ENCODE results near the gene TIAM2. TPM values are rescaled to one million over a fixed set of nuclear protein-coding genes. Genes with fewer than 3 reads are reported as not detected.

TIAM2 gene
- total RNA-seq, 1 experiment from 2014 or later = 3.8 TPM

DNA sequence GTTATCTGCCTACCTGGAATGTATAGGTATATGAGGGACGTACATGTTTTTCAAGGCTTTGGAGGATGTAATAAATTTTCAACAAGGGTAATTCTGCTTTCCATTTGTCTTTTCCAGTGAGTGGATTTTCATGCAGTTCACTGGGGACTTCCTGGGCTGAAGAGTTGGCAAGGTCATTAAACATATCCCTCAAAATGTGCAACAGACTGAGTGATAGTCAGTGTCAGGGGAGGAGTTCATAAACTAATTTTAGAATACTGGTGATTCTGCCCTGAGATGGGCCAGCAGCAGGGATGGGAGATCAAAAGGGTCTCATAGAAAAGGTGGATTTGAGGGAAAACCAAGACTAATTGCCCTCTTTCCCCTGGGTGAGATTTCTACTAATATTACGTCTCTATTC is 146.4 kb downstream of the TIAM2 start:
- Histone ChIP-seq H3K36me3 (ENCODE audit: control insufficient read depth, insufficient read depth, low read length) (no peaks in the 10 kb centered on the region), H3K4me1 (peaks cover 17% of the 10 kb centered on the region; the same call in 1 of the 2 replicates), H3K27me3 (replicated peaks; ENCODE audit: control insufficient read depth, insufficient read depth, low read length) (no peaks in the 10 kb centered on the region), H3K9me3 (no peaks in the 10 kb centered on the region), H3K4me3 (ENCODE audit: low read depth, low read length) (no peak overlapping the region)
- ChIA-PET CTCF (no interaction called here), POLR2A (no interaction called here)
- no peak overlapping the region for H3K27ac Mint-ChIP-seq (ENCODE audit: unreplicated experiment)
- no peaks in the 10 kb centered on the region for H3K9me3 Mint-ChIP-seq (ENCODE audit: unreplicated experiment)
- peaks cover 10% of the 10 kb centered on the region for H3K4me1 Mint-ChIP-seq (ENCODE audit: low read depth, unreplicated experiment)
- no peak overlapping the region for H3K4me3 Mint-ChIP-seq (ENCODE audit: unreplicated experiment)
- H3K27me3 Mint-ChIP-seq (ENCODE audit: insufficient read depth, unreplicated experiment) = no peaks in the 10 kb centered on the region
- no peaks in the 10 kb centered on the region for H3K36me3 Mint-ChIP-seq (ENCODE audit: insufficient read depth, unreplicated experiment)
- intact Hi-C loops (cut with micrococcal nuclease; ENCODE audit: unreplicated experiment) = loop anchor here (5.0 kb wide), 1 partner anchor 54 kb away; no protein-coding TSS in a partner anchor
- BruUV-seq (replicated peaks) = no TSS peak
- DNase-seq = no peak
- TF ChIP-seq, protein P1, sequence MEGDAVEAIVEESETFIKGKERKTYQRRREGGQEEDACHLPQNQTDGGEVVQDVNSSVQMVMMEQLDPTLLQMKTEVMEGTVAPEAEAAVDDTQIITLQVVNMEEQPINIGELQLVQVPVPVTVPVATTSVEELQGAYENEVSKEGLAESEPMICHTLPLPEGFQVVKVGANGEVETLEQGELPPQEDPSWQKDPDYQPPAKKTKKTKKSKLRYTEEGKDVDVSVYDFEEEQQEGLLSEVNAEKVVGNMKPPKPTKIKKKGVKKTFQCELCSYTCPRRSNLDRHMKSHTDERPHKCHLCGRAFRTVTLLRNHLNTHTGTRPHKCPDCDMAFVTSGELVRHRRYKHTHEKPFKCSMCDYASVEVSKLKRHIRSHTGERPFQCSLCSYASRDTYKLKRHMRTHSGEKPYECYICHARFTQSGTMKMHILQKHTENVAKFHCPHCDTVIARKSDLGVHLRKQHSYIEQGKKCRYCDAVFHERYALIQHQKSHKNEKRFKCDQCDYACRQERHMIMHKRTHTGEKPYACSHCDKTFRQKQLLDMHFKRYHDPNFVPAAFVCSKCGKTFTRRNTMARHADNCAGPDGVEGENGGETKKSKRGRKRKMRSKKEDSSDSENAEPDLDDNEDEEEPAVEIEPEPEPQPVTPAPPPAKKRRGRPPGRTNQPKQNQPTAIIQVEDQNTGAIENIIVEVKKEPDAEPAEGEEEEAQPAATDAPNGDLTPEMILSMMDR (IDR thresholded peaks at IDR 0.05; ENCODE audit: insufficient read depth in 1 of 2, low read depth in 1 of 2, low read length in 1 of 2, severe bottlenecking in 1 of 2, unreplicated experiment in 1 of 2) = no peak

DNA sequence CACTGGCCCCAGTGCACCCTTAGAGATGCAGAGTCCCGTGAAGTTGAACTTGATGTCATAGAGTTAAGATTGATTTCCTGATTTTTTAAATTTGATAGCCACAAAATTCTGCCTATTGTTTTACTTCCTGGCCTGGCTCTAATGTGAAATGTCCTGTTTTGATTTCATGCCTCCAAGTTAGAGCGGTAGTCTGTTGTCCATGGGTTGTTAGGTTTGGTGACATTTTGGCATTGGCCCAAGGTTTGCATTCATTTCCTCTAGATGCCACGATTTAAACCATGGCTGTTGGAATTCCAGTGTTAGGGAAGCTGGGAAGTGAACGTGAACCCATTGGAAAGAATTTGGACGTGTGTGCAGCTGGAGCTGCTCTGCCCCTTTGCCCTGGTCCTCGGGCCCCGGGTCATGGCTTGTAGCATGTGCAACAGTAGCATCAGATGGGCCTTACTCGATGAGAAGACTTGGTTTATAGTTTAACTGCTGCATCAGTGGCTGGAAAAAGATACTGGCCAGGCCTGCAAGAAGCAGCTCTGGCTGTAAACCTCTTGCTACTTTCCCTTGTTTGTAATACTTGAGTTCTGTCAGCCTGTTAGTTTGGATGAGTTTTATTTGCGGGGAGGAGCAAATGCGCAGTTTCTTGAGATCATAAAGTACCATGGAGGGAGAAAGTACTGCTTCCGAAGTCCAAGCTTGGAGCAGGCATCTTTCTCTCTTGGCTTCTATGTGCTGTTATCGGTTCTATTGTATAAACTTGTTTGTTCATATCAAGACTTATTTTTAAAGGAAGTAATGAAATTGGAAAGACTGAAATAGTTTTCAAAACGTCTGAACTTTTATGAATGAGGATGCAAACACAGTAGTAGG is 147.3 kb downstream of the TIAM2 start:
- TF ChIP-seq, protein P1 (IDR thresholded peaks at IDR 0.05; ENCODE audit: insufficient read depth in 1 of 2, low read depth in 1 of 2, low read length in 1 of 2, severe bottlenecking in 1 of 2, unreplicated experiment in 1 of 2) = no peak
- Mint-ChIP-seq H3K27me3 (ENCODE audit: insufficient read depth, unreplicated experiment) (no peaks in the 10 kb centered on the region), H3K4me1 (ENCODE audit: low read depth, unreplicated experiment) (peaks cover 10% of the 10 kb centered on the region), H3K27ac (ENCODE audit: unreplicated experiment) (no peak overlapping the region), H3K9me3 (ENCODE audit: unreplicated experiment) (no peaks in the 10 kb centered on the region), H3K36me3 (ENCODE audit: insufficient read depth, unreplicated experiment) (no peaks in the 10 kb centered on the region), H3K4me3 (ENCODE audit: unreplicated experiment) (no peak overlapping the region)
- POLR2A ChIA-PET = no interaction called here
- Histone ChIP-seq H3K4me3 (ENCODE audit: low read depth, low read length) (no peak overlapping the region), H3K27me3 (replicated peaks; ENCODE audit: control insufficient read depth, insufficient read depth, low read length) (no peaks in the 10 kb centered on the region), H3K4me1 (peaks cover 17% of the 10 kb centered on the region; the same call in 1 of the 2 replicates), H3K9me3 (no peaks in the 10 kb centered on the region), H3K36me3 (ENCODE audit: control insufficient read depth, insufficient read depth, low read length) (no peaks in the 10 kb centered on the region)
- intact Hi-C loops (cut with micrococcal nuclease; ENCODE audit: unreplicated experiment) = loop anchor here (5.0 kb wide), 1 partner anchor 55 kb away; no protein-coding TSS in a partner anchor
- no peak for DNase-seq
- CTCF ChIA-PET = interaction anchor here (0.6 kb wide), 1 partner anchor 18 kb away, joined by 4 read pairs; no protein-coding TSS in a partner anchor
- BruUV-seq (replicated peaks) = no TSS peak

DNA sequence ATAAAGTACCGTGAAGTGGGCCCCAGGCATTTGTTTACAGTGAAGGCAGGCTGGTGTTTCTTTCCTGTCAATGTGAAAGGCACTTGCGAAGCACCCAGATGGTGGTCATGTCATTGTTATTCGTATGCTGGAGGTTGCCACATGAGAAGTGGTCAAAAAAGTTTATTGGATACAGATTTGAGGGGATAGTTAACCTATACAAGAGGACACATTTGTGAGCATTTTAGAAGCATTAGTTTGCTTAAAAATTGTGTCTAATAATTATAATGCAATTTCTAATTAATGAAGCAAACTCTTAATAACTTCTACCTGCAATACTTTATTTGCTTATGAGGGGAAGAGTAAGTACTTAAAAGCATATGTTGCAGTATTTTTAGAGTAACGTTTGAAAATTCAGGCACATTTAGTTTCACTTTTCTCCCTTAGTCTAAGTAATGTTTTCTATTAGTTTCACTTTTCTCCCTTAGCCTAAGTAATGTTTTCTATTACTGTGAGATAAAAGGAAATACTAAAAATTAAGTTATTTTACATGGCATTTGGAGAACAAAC is 148.0 kb downstream of the TIAM2 start:
- peaks cover 17% of the 10 kb centered on the region; the same call in 1 of the 2 replicates for H3K4me1 ChIP-seq
- TF ChIP-seq, protein P1 (IDR thresholded peaks at IDR 0.05; ENCODE audit: insufficient read depth in 1 of 2, low read depth in 1 of 2, low read length in 1 of 2, severe bottlenecking in 1 of 2, unreplicated experiment in 1 of 2) = no peak
- H3K27me3 ChIP-seq (replicated peaks; ENCODE audit: control insufficient read depth, insufficient read depth, low read length) = no peaks in the 10 kb centered on the region
- DNase-seq = no peak
- no peaks in the 10 kb centered on the region for H3K27me3 Mint-ChIP-seq (ENCODE audit: insufficient read depth, unreplicated experiment)
- H3K4me3 ChIP-seq (ENCODE audit: low read depth, low read length) = no peak overlapping the region
- H3K4me1 Mint-ChIP-seq (ENCODE audit: low read depth, unreplicated experiment) = peaks cover 10% of the 10 kb centered on the region
- H3K4me3 Mint-ChIP-seq (ENCODE audit: unreplicated experiment) = no peak overlapping the region
- no peaks in the 10 kb centered on the region for H3K36me3 ChIP-seq (ENCODE audit: control insufficient read depth, insufficient read depth, low read length)
- no TSS peak for BruUV-seq (replicated peaks)
- no peak overlapping the region for H3K27ac Mint-ChIP-seq (ENCODE audit: unreplicated experiment)
- CTCF ChIA-PET = interaction anchor here (0.6 to 1.0 kb wide), 2 partner anchors 19 to 275 kb away, joined by 3 to 4 read pairs; no protein-coding TSS in a partner anchor
- H3K9me3 ChIP-seq = no peaks in the 10 kb centered on the region
- POLR2A ChIA-PET = no interaction called here
- intact Hi-C loops (cut with micrococcal nuclease; ENCODE audit: unreplicated experiment) = loop anchor here (5.0 kb wide), 1 partner anchor 56 kb away; no protein-coding TSS in a partner anchor
- no peaks in the 10 kb centered on the region for H3K36me3 Mint-ChIP-seq (ENCODE audit: insufficient read depth, unreplicated experiment)
- no peaks in the 10 kb centered on the region for H3K9me3 Mint-ChIP-seq (ENCODE audit: unreplicated experiment)

All from Caco-2 (cell line).